ENCODE results near the gene PTGR1. TPM values are rescaled to one million over a fixed set of nuclear protein-coding genes. Genes with fewer than 3 reads are reported as not detected.

Gene PTGR1
- total RNA-seq, 1 experiment from 2014 or later = 27.4 TPM

- peaks cover 23% of the 10 kb centered on the region for H3K9me3 Mint-ChIP-seq (ENCODE audit: unreplicated experiment)
- POLR2A ChIA-PET = interaction anchor here (0.7 kb wide), 1 partner anchor 11 kb away, joined by 3 read pairs; no protein-coding TSS in a partner anchor
- BruUV-seq (replicated peaks) = no TSS peak
- CTCF ChIA-PET = interaction anchor here (0.6 kb wide), 2 partner anchors 31 to 36 kb away, joined by 3 read pairs; no protein-coding TSS in a partner anchor
- H3K27ac Mint-ChIP-seq (ENCODE audit: low read depth, unreplicated experiment) = no peak overlapping the region
- no peaks in the 10 kb centered on the region for H3K4me1 Mint-ChIP-seq (ENCODE audit: insufficient read depth, unreplicated experiment)
- peaks cover 28% of the 10 kb centered on the region for H3K36me3 Mint-ChIP-seq (ENCODE audit: insufficient read depth, unreplicated experiment)
- no peaks in the 10 kb centered on the region for H3K27me3 Mint-ChIP-seq (ENCODE audit: insufficient read depth, unreplicated experiment)
- TF ChIP-seq, protein P1, sequence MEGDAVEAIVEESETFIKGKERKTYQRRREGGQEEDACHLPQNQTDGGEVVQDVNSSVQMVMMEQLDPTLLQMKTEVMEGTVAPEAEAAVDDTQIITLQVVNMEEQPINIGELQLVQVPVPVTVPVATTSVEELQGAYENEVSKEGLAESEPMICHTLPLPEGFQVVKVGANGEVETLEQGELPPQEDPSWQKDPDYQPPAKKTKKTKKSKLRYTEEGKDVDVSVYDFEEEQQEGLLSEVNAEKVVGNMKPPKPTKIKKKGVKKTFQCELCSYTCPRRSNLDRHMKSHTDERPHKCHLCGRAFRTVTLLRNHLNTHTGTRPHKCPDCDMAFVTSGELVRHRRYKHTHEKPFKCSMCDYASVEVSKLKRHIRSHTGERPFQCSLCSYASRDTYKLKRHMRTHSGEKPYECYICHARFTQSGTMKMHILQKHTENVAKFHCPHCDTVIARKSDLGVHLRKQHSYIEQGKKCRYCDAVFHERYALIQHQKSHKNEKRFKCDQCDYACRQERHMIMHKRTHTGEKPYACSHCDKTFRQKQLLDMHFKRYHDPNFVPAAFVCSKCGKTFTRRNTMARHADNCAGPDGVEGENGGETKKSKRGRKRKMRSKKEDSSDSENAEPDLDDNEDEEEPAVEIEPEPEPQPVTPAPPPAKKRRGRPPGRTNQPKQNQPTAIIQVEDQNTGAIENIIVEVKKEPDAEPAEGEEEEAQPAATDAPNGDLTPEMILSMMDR (IDR thresholded peaks at IDR 0.05; ENCODE audit: unreplicated experiment) = no peak
- DNase-seq (ENCODE audit: unreplicated experiment) = no peak
- no peak overlapping the region for H3K4me3 Mint-ChIP-seq (ENCODE audit: unreplicated experiment)
- intact Hi-C loops (cut with micrococcal nuclease) = no loop called here
These were observed 50.8 kb downstream of the PTGR1 start for GRCh38 chr9:111548623-111549022.

GRCh38 chr9:111542497-111543254 is 56.8 kb downstream of the PTGR1 start:
- Mint-ChIP-seq H3K27me3 (ENCODE audit: insufficient read depth, unreplicated experiment) (no peaks in the 10 kb centered on the region), H3K4me1 (ENCODE audit: insufficient read depth, unreplicated experiment) (no peaks in the 10 kb centered on the region), H3K27ac (ENCODE audit: low read depth, unreplicated experiment) (no peak overlapping the region), H3K36me3 (ENCODE audit: insufficient read depth, unreplicated experiment) (peaks cover 25% of the 10 kb centered on the region), H3K9me3 (ENCODE audit: unreplicated experiment) (peaks cover 25% of the 10 kb centered on the region), H3K4me3 (ENCODE audit: unreplicated experiment) (no peak overlapping the region)
- ChIA-PET POLR2A (interaction anchor here (0.8 kb wide), 1 partner anchor 319 kb away, joined by 3 read pairs; no protein-coding TSS in a partner anchor), CTCF (interaction anchor here (0.6 to 0.7 kb wide), 2 partner anchors 11 to 931 kb away, joined by 4 read pairs; no protein-coding TSS in a partner anchor)
- no peak for DNase-seq (ENCODE audit: unreplicated experiment)
- TF ChIP-seq, protein P1 (IDR thresholded peaks at IDR 0.05; ENCODE audit: unreplicated experiment) = no peak
- intact Hi-C loops (cut with micrococcal nuclease) = no loop called here
- BruUV-seq (replicated peaks) = no TSS peak

GRCh38 chr9:111533099-111533790 is 66.2 kb downstream of the PTGR1 start:
- H3K27ac Mint-ChIP-seq (ENCODE audit: low read depth, unreplicated experiment) = no peak overlapping the region
- no peak overlapping the region for H3K4me3 Mint-ChIP-seq (ENCODE audit: unreplicated experiment)
- peaks cover 10% of the 10 kb centered on the region for H3K9me3 Mint-ChIP-seq (ENCODE audit: unreplicated experiment)
- POLR2A ChIA-PET = interaction anchor here (0.9 kb wide), 1 partner anchor 8 kb away, joined by 3 read pairs; the partner anchor contains the start of gene ZNF483
- H3K4me1 Mint-ChIP-seq (ENCODE audit: insufficient read depth, unreplicated experiment) = no peaks in the 10 kb centered on the region
- TF ChIP-seq, protein P1 (IDR thresholded peaks at IDR 0.05; ENCODE audit: unreplicated experiment) = no peak
- DNase-seq (ENCODE audit: unreplicated experiment) = no peak
- no TSS peak for BruUV-seq (replicated peaks)
- CTCF ChIA-PET = no interaction called here
- peaks cover 21% of the 10 kb centered on the region for H3K36me3 Mint-ChIP-seq (ENCODE audit: insufficient read depth, unreplicated experiment)
- H3K27me3 Mint-ChIP-seq (ENCODE audit: insufficient read depth, unreplicated experiment) = no peaks in the 10 kb centered on the region
- intact Hi-C loops (cut with micrococcal nuclease) = no loop called here

- TF ChIP-seq, protein P1 (IDR thresholded peaks at IDR 0.05; ENCODE audit: unreplicated experiment) = no peak
- H3K27ac Mint-ChIP-seq (ENCODE audit: low read depth, unreplicated experiment) = no peak overlapping the region
- intact Hi-C loops (cut with micrococcal nuclease) = no loop called here
- peaks cover 17% of the 10 kb centered on the region for H3K9me3 Mint-ChIP-seq (ENCODE audit: unreplicated experiment)
- ChIA-PET POLR2A (interaction anchor here (0.9 kb wide), 1 partner anchor 12 kb away, joined by 3 read pairs; no protein-coding TSS in a partner anchor), CTCF (interaction anchor here (0.6 kb wide), 1 partner anchor 12 kb away, joined by 4 read pairs; no protein-coding TSS in a partner anchor)
- peaks cover 16% of the 10 kb centered on the region for H3K36me3 Mint-ChIP-seq (ENCODE audit: insufficient read depth, unreplicated experiment)
- no peaks in the 10 kb centered on the region for H3K27me3 Mint-ChIP-seq (ENCODE audit: insufficient read depth, unreplicated experiment)
- H3K4me1 Mint-ChIP-seq (ENCODE audit: insufficient read depth, unreplicated experiment) = no peaks in the 10 kb centered on the region
- no peak for DNase-seq (ENCODE audit: unreplicated experiment)
- no TSS peak for BruUV-seq (replicated peaks)
- no peak overlapping the region for H3K4me3 Mint-ChIP-seq (ENCODE audit: unreplicated experiment)
These were observed 67.7 kb downstream of the PTGR1 start for GRCh38 chr9:111531716-111532115.

Data from MCF 10A (cell line).